NOMO-1 (cell line): Measurements from ENCODE around the gene CBX1.

Experiments used
- DNase-seq, 2 experiments: peaks; one replicate each; lab custom pipeline; 2025; ENCODE audit not compliant: unreplicated experiment in 2 of 2; lab: John Stamatoyannopoulos, UW

Gene CBX1

DNA sequence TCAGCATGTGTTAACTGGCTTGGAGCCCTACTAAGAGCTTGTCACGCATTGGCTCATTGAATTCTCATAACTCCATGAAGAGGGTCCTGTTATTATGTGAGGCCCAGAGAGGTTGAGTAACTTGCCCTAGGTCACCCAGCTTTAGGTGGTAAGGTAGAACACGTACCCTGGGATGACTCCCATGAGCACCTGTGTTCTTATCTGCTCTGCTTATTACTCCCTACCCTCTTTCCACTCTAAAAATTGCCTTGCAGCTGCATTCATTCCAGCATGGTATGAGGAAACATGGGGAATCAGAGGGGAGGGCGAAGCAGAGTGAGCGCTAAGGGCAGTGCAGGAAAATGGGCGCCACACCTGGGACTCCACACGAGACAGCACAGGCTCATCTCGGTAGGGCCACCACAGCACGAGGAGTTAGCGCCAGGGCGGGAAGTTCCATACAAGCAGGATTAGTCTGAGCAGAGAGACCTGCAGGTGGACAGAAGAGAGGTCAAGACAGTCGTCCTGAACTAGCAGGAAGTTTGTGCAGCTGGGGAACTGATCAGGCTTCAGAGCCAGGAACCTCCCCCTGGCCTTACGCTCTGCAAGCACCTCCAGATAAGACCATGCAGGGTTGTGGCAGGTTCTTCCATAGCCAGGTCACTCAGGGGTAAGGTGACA, 73.8 kb downstream of the CBX1 start:
- DNase-seq, result no peak

DNA sequence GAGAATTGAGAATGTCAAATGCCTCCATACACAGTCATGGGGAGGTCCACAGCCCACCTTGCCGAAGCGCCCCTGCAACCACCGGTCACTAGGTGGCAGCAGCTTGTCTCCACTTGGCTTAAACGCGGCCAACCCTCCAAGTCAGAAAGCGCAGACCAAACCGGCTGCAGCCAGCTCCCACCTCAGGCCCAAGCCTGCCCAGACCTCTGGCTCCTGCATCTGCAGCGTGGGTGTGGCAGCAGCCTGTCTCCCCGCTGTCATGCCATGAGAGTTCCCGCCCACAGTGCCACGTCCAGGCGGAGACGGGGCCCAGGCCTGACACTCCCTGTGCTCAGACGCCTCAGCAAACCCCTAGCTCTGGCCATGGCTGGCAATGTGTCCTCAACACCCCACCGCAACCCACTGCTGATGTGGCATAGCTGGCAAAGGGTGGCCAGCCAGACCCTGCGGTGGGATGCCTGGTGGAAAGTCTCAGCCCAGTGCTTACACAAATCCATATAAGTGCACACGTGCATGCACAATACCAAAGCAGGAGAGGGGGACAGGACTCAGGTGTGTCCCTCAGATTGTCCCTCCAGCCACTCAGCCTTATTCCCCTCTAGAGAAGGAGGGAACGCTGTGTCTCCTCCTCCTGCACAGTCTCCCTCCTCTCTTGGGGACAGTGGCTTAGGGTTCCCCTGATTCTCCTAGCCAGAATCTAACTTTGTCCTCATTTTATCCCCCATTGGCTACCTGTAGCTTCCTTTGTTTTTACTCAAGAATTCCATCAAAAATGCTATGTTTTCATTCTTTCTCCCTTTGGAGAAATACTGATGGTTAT, 74.6 kb downstream of the CBX1 start:
- DNase-seq, result peak; percentile 80 to 84

DNA sequence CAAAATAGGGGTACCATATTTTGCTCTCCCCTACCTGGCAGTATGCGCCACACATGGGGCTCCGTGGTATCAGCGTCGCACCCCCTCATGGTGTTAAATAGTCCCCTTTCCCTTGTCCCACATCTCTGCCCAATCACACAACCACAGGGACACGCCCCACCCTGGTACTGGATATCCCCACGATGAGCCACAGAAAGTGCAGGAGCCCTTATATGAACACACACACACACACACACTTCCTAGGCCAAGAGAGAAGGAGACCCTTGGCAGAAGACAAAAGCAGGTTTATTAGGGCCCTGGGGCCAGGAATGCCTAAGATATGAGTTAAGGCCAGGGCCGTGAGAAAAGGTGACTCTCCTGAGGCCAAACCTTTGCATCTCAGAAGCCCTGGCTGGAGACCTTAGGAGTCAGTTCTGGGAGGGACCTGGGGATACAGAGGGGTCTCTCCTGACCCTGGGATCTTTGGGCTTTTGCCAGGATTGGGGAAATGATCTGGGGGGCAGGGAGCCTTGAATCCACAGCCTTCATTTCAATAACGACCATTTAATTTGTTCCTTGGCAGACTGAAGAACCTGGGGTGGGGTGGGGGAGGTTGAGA, 75.3 kb downstream of the CBX1 start:
- no peak for DNase-seq

DNA sequence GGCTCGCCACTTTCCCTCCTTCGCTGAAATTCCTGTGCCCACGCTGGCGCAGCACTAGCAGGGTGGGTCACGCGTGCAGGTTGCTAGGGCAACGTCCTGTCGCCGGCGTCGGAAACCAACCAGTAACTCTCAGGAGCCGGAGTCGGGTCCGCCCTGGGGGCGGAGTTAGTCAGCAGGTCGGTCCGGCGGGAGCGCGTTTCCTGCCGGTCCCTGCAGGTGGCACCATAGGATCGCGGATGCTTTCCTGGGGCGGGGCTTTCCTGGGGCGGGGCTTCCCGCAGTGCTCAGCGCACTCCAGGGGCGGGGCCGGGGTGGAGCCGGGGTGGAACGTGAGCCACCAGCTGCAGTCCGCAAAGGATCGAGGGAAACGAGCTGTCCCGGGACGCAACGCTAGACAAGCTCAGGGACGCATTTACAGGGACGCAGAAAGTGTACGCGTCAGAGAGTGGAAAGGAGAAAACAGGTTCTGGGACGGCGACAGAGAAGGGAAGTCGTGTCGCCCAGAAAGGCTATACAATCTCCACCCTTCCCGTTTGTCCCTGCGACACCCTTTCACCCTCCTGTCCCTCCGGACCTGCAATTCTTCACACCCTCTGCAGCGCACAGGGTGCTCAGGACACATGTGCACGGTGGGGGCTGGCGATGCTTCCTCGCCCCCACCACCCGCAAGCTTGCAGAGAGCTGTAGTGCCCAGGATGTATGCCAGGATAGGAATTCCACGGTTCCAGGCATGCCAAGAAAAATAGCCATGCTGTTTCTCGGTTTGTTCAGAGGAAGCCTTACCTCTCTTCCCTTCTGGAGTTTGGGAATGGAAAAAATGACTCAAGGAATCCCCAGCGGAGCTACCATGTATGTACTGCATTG, 76.0 kb downstream of the CBX1 start:
- peak; percentile 93 for DNase-seq

DNA sequence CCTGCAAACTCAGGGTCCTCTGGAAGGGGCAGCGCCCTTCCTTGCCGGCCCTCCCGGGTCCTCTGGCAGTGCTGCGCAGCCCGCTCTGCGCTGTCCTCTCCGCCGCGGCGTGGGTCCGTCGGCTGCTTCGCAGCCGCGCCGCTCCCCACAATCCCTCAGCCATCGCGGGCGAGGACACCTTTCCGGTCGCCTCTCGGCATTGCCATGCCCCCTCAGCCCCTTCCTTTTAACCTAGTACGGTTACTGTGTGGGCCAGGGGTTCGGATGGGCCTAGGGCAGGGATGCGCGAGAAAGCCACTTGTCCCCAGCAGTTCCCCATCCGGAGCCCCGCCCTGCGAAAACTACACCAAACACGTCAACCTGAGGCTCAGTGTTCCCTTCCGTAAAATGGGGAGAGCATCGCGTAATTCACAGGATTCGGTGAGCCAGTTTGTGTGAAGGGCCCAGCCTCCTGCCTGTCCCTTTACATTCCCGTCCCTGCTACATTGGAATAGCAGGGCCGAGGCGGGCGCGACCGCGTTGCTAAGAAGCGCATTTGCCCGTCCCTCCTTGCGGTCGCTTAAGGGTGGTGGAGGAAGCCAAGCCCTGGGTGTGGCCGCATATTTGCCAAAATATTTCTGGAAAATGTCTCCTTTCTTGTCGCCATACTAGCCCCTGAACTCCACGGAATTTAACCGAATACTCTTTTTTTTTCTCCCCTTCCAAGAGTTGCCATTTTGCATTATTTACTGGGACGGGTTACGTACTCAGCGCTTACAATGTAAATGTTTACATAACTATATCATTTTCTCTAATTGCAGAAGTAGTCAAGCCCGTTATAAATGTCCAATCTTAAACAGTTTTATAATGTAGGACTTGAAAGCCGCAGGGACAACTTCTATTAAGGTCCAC, 76.9 kb downstream of the CBX1 start:
- peak; percentile 42 to 49 for DNase-seq

DNA sequence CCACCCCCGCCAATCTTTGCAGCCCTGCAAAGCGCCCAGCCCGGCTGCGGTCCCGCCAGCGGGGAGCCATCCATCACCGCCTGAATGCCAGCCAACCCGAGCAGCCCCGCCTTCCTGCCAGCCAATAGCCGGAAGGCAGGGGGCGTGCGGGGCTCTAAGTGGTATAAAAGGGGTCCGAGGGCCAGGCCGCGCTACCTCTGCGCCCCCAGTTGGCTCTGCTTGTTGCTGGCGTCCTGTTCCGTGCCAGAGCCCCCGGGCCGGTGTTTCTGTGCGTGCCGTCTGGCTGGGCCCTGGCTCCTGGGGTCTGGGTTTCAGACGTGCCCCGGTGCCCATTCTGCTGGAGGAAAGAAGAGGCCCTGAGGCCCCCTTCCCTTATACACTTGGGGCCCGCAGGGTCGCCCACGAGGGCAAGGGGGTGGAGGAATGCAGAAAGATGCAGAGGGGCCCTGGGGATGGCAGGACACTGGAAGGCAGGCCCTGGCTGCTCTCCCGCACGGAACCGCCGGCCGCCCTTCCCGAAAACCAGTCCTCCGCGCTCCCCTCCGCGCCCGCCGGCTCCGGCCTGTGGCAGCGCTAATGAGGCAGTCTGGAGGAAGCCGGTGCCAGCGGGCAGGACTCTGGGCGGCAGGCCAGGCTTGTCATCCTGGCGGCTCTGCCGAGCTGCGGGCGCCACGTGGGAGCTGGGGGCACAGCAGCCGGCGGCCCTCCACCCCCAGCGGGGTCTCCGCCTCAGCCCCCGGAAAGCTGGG, 77.7 kb downstream of the CBX1 start:
- peak; percentile 32 to 73 for DNase-seq

DNA sequence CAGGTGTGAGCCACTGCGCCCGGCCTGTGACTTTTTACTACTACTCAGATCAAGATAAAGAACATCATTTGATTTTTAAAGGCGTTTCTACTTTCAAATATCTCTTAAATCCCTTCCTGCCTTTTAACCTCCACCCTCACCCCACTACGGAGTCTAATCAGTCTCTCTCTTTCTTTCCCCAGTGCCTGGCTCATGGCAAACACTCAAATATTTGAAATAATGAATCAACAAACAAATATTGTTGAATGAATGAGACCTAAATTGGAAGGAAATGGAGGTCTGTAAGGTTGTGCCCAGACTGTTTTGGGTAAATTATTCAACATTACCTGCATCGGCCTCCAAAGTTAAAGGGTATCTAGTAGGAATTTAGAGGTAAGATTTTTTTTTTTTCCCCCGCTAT, 78.4 kb downstream of the CBX1 start:
- no peak for DNase-seq

DNA sequence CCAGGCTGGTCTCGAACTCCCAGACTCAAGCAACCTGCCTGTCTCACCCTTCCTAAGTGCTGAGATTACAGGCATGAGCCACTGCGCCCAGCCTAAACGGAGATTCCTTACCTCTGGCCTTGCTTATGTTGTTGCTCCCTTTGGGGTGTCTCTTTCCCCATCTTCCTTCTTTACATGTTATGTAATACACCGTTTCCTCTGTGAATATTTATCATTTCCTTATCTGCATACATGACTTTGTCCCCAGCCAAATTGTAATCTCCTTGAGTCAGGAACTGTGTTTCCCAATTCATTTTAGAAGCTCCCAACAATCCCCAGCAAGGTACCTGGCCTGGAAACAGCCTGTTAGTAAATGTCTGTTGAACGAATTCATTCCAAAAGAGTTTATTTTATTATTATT, 79.3 kb downstream of the CBX1 start:
- peak in 1 of 2 experiments; percentile 19 for DNase-seq
